Middle frontal gyrus (tissue), 1 donor: ENCODE results near the gene CC2D1B.
A peak's percentile ranks its signal among the peaks of the same experiment; 100 is the strongest.

Source experiments
- DNase-seq: peaks from one replicate; pipeline ENCODE4 v3.0.0-alpha.2; 2015; ENCODE audit warnings: low spot score; ENCODE audit errors: extremely low spot score

The CC2D1B gene

DNA sequence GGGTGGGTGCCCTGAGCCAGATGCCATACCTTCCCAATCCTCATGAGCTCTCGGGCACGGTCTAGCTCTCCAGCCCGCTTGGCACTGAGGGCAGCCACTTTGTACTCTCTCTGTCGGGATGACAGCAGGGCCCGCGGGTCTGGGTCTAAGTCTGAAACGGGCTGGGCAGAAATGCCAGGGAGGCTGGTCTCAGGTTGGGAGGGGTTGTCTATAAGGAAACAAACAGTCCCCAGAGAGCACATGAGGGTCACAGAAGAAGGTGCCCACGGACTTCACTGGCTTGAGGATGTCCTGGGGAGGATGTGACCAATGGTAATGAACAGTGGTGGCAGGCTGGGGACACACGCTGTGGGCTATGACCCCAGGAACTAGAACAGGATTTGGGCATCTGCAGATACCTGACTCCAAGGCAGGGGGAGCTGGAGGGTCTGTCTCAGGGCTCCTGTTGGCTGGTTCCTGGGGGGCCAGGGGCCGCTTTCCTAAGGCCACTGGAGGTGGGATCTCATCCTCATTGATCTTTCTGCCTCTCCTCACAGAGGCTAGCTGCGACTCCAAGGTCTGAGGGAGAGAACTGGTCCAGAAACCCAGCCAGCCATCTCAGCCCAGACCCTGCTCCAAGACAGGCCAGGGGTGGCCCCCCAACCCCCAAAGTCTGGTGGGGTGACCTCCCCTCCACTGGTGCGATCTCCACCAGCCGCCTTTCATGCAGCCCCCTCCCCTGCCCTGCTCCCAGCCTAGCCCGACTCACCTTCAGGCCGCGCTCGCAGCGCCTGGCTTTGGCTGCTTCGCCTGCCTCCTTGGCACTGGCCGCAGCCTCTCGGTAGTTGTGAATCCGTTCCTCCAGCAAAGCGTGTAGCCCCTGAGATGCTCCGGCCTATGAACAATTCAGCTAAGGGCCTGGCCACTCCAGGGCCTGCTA, 6.1 kb downstream of the CC2D1B start:
- DNase-seq, result no peak

DNA sequence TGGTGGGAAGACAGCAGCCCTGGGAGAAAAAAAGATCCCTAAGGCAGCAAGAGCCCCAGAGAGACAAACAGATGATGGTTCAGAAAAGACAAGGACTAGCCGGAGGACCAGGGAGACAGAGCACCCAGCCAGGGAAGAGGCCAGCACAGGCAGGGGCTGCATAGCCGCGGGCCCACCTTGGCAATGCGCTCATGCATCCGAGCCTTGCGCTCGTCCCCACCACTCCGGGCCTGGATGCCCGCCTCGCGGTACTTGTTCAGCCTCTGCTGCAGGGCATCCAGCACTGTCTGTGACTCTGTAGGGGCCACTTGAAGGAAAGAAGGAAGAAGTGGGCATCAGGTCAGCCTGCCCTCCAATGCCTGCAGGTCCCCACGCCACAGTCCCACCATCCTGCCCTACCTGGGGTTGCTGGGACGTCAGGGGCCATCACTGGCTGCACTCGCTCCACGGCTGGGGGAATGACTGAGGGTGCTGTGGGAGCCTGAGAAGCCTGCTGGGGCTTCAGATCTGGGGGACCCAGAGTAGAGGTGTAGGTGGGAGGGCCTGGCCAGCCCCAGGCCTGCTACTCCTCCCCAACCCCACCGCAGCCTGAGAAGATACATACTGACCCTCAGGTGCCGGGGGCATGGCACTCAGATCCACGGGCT, 7.0 kb downstream of the CC2D1B start:
- DNase-seq, result no peak

DNA sequence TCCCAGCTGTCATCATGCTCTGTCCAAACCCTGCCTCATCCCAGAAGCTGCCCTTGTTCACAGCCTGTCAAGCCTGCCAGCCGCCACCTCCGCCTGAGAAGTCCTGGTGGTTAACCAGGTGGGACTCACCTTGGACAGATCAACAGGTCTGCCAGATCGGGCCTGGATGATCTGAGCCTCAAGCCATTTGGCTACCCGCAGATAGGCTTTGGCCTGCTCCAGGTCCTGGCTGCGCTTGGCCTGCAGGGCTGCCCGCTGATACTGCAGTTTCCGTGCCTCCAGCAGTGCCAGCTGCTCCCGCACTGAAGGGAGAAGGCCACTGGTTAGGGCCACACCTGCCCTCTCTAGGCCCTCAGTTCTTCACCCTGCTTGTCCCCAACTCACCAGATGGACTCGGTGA, 8.6 kb downstream of the CC2D1B start:
- DNase-seq, result no peak

DNA sequence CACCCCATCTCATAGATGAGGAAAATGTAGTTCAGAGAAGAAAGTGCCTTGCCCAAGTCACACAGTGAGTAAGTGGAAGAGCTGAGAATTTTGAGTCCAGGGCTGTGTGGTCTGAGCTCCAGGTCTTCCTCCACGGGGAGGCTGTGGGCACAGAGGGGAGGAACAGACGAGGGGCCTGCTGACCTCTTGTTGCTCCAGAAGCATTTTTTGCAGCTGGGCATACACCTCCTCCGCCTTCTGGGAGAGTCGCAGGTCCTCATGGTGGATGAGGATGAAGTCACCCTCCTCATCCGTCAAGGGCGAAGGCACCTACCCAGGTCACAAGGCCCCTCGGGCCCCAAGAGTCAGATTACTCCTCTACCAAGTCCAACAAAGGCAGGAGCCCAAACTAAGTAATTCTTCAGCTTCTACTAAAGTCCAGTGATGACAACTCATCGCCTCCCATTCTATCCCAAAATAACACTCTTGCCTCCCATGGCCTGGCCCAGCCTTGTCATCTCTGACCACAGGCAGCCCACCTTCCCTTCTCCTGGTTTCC, 9.1 kb downstream of the CC2D1B start:
- no peak for DNase-seq

DNA sequence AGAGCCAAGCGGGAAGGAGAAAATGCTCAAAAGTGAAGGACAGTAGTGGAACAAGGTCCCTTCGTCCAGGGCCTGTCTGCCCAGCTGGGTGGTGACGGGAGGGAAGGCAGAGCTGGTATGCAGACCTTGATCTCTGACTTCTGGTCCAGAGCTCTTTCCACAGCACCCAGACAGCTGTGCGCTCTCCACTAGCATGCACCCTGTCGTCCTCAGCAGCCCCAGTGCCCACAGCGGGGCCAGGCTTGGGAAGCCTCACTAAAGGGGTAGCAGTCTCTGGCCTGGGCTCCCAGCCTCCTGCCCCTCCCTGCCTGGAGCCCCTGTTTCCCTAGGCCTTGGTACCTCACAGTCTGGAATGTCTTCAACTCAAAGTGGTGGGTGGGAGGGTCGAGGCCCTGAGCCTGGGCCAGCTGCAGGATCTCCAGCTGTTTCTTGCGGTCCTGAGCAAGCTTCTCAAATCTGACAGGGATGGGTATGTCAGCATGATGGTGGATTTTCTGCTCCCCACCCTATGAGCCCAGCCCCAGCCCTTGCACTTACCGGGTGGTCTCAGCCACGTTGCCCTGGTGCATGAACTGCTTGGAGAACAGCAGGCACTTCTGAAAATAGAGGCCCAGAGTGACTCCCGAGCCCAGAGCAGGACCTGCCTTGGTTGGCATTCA, 10.0 kb downstream of the CC2D1B start:
- DNase-seq, result no peak

DNA sequence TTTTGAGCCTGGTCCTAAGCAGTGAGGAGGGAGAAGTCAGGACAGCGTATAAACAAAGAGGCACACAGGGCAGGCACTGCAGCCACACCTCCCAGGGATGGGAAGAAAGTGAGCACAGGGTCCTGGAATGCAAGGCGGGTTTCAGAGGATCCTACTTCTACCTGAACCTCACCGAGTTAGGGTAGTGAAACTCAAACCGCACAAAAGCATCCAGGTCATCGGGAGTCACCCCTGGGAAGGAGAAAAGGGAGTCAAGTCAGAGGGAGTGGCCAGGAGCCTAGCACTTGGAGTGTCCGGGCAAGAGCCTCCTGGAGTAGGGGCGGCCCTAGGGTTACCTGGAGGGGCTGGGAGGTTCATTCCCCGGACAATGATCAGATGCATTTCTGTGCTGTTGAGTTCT, 10.6 kb downstream of the CC2D1B start:
- DNase-seq, result no peak

DNA sequence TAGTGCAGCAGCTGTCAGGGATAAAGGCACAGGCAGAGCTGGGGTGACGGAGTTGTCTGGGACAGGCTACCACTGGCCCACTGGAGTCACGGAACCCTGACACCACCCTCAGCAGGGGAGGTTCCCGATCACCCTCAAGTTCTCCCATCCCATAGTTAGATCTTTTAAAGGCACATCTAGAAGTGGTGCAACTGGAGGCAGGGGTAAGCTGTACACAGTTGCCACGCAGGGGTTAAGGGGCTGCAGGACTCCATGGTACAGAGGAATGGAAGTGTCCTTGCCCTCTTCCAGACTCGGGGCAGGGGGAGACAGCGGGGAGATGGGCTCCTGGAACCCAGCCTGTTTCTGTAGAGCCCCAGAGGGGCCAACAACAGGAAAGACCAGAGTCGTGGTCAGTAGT, 13.3 kb downstream of the CC2D1B start:
- no peak for DNase-seq

DNA sequence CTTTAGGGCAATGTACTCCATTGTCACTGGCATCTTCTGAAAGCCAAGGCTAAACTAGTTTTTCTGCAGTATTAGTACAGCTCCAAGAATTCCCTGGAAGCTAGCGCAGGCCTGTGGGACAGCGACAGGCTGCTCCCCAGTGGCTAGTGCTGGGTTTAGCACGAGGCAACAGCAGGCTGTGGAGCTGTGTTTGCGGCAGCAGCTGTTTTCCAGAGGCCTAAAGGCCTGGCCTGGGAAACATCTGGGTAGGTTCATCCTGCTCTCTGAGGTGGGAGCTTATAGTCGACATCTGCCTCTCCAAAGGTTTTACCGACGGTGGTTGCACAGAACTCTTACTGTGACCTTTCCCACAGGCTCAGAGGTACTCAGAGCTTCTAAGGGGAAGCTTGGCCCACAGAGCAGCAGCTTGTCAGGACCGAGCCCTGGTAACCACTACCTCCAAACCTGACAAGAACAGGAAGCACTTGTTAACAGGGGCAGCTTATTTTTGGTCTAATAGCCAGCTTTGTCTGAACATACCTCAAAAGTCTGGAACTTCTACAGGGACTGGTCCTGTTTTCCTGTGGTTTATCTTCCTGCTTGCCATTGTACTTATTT, 17.2 kb downstream of the CC2D1B start:
- DNase-seq, result peak; percentile 37

DNA sequence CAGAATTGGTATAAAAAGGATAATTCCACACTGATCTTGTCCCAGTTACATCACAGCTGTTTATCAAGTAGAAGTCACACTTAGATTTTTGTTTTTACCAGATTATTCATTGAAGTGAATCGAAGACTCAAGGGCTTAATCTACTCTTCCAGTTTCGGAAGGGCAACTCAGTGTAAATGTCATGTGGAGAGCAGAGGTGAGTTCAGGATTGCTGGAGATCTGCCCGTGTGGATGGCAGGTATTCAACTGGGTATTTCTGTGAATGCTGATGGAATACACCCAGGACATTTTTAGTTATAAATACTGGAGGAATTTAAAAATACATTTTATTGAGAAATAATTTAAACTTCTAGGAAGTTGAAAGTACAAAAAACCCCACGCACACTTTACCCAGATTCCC, 19.4 kb downstream of the CC2D1B start:
- DNase-seq, result no peak

DNA sequence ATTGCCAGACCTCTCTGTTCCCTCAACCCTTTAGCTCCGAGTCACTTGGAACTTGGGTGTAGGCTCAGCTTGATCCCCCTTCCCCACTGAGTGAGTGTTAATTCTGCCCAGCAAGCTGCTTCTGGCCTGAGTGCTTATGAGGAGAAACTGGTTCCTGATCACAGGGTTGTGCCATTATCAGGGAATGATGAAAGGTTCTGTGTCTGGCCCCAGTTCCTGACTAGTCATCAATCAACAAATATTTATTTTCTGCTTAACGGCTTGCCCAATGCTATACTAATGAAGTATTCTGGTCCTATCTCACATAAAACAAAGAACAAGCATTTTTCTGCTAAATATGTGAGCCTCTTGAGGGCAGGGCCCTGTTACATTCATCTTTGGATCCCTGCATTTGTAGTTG, 20.8 kb downstream of the CC2D1B start:
- DNase-seq, result no peak

DNA sequence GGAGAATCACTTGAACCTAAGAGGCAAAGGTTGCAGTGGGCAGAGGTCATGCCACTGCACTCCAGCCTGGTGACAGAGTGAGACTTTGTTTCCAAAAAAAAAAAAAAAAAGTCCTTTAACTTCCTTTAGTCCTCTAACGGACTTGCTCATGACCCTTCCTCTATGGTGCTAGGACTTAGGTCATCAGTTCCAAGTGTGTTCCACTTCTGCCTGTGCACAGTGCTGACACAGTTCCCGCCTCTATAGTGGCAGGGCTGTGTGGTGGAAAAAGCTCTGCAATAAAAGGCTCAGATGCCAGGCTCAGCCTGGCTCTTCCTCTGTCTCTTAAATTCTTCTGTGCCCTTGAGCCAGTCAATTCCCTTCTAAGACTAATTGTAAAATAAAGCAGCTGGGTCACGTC, 22.0 kb downstream of the CC2D1B start:
- DNase-seq, result no peak

DNA sequence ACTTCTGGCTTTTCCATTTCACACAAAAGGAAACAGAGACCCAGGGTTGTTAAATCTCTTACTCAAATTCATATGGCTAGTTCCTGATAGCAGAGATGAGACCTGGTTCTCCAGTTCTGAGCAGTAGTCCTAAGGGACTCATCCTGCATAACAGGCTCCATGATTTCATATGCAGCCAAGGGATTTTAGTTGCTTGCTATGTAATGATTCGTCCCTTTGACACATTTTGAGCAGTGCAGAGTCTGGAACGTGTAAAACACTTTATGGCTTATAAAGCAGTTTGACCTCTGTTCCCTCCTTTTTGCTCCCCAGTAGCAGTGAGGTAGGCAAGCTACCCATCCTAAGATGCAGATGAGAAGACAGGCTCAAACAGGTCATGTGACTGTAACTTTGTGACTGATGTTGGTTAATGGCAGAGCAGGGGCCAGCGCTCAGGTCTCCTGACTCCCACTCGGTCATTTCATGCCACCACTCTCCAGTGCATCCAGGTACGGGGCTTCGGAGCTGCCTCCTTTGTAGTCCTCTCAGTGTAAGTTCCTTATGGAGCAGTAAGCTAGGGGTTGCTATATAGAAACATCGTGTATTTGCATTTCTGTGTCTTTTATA, 24.2 kb downstream of the CC2D1B start:
- no peak for DNase-seq

DNA sequence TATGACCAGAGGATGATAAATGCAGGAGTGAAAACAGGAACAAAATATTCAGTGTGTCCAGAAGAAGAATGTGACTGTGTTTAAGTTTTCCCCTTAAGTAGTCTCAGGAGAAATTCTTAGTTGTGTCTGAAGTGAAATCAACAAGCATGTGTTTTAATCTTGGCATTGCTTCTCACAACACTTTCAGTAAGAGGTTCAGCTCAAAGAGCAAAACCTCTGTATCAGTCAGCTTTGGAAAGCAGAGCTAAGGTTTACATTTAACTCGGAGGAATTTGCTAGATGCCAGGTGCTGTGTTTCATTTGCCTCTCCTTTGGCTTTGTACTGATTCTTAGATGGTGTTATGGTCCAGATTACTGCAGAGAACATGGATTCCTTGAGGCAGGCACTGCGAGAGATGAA, 28.6 kb downstream of the CC2D1B start:
- no peak for DNase-seq

DNA sequence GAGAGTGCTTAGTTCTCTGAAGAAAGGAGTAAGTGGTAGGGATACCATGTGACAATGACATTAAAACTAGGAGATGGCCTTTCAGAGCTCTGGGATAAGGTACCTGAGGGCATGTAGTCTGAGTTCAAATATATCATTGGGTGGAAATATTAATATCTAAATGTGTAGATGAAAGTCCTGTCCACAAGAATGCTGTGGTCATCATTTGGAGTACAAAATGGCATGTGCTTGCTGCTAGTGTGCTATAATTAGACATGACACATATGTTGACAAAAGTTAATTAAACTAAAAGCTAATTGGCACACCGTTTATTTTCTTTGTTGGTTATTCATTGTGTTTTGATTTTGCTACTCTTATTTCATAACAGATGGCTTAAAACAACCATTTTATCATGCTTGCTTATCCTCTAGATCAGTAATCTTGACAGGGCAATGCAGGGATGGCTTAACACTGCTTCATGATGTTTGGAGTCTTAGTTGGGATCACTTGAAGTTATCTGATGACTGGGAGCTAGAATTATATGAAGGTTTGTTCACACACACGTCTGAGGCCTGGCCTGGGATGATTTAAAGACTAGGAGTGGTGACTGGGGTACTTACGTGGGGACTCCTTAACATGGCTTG, 31.0 kb downstream of the CC2D1B start:
- DNase-seq, result no peak

DNA sequence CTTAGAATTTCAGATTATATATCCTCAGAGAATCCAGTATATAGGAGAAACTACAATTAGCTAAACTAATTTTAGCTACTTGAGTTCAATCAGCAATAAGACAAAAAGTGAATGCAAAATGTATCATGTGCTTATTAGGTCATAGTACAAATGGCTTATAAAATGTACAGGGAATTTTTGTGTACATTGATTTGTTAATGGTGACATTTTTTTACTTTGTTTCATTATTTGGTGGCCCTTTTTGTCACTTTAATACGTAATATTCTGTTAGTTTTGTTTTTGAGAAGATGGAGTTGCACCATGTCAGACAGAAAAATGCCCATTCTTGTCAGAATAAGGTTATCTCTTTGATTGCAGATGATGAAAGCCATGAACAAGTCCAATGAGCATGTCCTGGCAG, 33.6 kb downstream of the CC2D1B start:
- no peak for DNase-seq

DNA sequence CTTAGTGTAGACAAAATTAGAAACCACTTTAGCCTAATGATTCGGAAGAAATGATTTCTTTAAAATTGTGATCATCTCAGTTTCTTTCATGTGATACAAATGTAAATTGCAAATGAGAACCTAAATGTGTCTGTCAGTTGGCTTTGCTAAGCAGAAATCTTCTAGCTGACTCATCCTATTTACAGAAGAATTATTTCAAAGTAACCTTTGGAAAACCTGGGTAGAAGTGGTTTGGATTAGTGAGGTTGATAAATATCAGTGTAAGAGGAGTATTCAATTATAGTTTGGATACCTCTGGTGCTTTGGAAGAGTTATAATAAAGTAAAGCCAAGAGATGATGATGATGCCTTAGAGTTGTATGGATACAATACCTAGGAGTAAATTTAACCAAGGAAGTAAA, 37.4 kb downstream of the CC2D1B start:
- DNase-seq, result no peak

DNA sequence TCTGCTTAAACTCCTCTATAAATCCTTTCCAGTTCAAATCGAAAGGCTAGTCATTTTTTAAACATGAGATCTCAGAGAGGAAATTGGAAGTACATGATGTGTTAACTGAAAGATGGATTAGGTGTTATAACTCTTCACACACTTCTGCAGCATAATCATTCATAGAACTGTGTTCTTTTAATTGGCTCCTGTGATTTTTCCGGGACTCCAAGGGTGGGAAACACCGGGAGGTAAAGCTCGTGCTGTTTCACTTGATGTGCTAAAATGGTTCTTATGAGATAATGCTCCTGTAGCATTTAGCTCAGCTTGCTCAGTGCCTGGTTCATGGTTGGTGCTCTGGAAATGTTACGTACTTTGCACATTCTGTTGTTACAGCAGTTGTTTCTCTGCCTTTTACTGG, 40.2 kb downstream of the CC2D1B start:
- no peak for DNase-seq

DNA sequence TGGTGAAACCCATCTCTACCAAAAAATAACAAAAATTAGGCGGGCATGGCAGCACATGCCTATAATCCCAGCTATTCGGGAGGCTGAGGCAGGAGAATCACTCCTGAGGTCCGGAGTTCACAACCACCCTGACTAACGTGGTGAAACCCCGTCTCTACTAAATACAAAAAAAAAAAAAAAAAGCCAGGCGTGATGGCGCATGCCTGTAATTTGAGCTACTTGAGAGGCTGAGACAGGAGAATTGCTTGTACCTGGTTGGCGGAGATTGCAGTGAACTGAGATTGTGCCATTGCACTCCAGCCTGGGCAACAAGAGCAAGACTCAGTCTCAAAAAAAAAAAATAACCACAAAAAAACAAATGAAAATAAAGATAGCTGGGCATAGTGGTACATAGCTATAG, 42.3 kb downstream of the CC2D1B start:
- no peak for DNase-seq

DNA sequence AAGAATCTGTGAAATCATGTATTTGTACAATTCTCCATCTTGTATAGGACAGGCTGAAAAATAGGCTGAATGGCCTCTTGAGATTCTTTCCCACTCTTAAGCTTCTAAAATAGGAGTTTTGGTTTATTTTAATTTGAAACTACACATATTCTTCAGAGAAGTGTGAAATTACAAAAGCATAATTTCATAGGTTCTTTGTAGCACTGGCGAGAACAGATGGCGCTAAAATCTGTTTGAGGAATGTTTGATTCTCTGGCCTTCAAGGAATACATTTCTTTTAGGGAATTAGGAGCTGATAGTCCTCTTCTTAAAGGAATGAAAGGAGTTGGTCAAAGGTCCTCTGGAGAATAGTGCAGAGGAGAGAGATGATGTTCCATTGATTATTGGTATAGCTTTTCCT, 44.9 kb downstream of the CC2D1B start:
- peak; percentile 64 for DNase-seq

DNA sequence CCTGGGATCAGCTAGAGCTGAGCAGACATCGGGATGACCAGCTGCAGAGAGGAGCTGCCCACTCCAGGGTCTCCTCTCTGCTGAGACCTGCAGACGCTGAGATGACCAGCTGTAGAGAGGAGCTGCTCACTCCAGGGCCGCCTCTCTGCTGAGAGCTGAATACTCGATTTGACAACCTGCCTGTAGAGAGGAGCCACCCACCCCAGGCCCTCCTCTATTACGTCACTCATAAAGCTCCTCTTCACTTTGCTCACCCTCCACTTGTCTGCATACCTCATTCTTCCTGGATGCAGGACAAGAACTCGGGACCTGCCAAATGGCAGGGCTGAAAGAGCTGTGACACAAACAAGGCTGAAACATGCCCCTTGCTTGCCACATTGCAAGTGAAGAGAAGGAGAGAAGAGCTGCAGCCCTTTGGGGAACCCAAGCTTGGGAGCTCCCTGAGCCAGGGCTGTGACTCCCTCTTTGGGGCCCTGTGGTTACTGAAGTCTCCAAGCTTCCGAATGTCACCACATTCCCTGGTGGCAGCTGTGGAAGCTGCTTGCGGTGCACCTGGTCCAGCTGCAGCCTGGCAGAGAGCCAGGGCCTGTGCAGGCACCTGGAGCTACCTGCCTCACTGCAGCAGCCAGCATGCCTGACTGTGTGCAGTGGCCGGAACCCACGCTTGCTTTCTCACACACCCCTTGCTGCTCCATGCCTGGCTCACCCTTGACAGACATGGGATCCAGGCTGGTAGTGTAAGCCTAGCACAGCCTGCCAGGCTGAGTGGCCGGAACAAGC, 59.6 kb downstream of the CC2D1B start:
- no peak for DNase-seq
